Fibroblast of skin of back (primary cell): ENCODE measurements around the gene MGAM2.

Experiments
- DNase-seq: peaks from one replicate; pipeline ENCODE4 v3.0.0-alpha.2; 2013

MGAM2 gene

GRCh38 chr7:142177869-142178268 is 66.4 kb downstream of the MGAM2 start:
- DNase-seq = peak; percentile 54

- peak; percentile 28 for DNase-seq
Measured at GRCh38 chr7:142180426-142180825, 68.9 kb downstream of the MGAM2 start.

- DNase-seq = no peak
Measured at GRCh38 chr7:142181211-142181610, 69.7 kb downstream of the MGAM2 start.

GRCh38 chr7:142181966-142182365 is 70.4 kb downstream of the MGAM2 start:
- no peak for DNase-seq

- no peak for DNase-seq
Measured at GRCh38 chr7:142185069-142185468, 73.6 kb downstream of the MGAM2 start.

- DNase-seq = no peak
Measured at GRCh38 chr7:142185801-142186200, 74.3 kb downstream of the MGAM2 start.

GRCh38 chr7:142188154-142188553 is 76.6 kb downstream of the MGAM2 start:
- no peak for DNase-seq

- peak; percentile 8 for DNase-seq
Measured at GRCh38 chr7:142188846-142189245, 77.3 kb downstream of the MGAM2 start.

- no peak for DNase-seq
Measured at GRCh38 chr7:142194201-142194600, 82.7 kb downstream of the MGAM2 start.

GRCh38 chr7:142196066-142196840 is 84.7 kb downstream of the MGAM2 start:
- peak; percentile 1 for DNase-seq

- DNase-seq = no peak
Measured at GRCh38 chr7:142200206-142200605, 88.7 kb downstream of the MGAM2 start.

GRCh38 chr7:142228537-142229104 is 117.1 kb downstream of the MGAM2 start:
- DNase-seq = no peak

GRCh38 chr7:142231716-142232115 is 120.2 kb downstream of the MGAM2 start:
- peak; percentile 11 for DNase-seq

- no peak for DNase-seq
Measured at GRCh38 chr7:142240546-142240945, 129.0 kb downstream of the MGAM2 start.

GRCh38 chr7:142243823-142244222 is 132.3 kb downstream of the MGAM2 start:
- no peak for DNase-seq

GRCh38 chr7:142248166-142249160 is 136.9 kb downstream of the MGAM2 start:
- no peak for DNase-seq

- DNase-seq = no peak
Measured at GRCh38 chr7:142249918-142250317, 138.4 kb downstream of the MGAM2 start.

GRCh38 chr7:142250705-142251104 is 139.2 kb downstream of the MGAM2 start:
- peak; percentile 43 for DNase-seq

- no peak for DNase-seq
Measured at GRCh38 chr7:142257958-142258357, 146.4 kb downstream of the MGAM2 start, which contains the start of gene PRSS58. Gene PRSS58 (minus strand): TSS chr7:142258058. CDS start chr7:142257707, 351 bp downstream.

- DNase-seq = peak; percentile 66
Measured at GRCh38 chr7:142263598-142264380, 152.3 kb downstream of the MGAM2 start.
